Measurements from ENCODE around the gene SF3A2.

SF3A2 gene

DNA sequence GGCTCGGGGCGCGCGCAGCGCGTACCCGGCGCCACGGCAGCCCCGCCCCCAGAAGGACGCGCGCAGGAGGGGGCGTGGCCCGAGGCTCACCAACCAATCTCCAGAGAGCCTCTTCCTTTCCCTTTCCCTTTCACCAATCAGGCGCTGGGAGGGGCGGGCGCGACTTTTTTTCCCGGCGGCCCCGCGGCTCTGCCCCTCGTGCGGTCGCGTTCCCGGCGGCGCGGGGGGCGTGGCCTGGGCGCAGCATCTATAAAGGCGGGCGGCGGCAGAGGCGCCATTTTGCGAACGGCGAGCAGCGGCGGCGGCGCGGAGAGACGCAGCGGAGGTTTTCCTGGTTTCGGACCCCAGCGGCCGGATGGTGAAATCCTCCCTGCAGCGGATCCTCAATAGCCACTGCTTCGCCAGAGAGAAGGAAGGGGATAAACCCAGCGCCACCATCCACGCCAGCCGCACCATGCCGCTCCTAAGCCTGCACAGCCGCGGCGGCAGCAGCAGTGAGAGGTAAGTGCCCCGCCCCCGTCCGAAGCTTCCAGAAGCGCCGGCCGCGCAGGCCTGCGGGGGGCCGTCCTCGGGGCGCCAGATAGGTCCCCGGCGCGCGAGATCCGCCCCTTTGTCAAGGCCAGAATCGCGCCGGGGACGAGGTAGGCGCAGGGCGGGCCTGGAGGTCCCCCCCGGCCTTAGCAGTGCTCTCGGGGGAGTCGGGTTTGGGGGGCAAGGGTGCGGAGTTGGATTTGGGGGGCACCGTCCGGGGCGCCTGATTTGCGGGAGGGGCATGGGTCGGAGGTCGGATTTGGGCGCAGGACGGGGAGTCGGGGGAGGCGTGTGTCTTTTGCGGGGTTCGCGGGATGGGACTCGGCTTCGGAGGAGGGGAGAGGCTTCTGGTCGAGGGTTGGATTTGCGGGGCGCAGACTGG lies 32.9 kb downstream of the SF3A2 start (continued):
- TF ChIP-seq, protein P1, sequence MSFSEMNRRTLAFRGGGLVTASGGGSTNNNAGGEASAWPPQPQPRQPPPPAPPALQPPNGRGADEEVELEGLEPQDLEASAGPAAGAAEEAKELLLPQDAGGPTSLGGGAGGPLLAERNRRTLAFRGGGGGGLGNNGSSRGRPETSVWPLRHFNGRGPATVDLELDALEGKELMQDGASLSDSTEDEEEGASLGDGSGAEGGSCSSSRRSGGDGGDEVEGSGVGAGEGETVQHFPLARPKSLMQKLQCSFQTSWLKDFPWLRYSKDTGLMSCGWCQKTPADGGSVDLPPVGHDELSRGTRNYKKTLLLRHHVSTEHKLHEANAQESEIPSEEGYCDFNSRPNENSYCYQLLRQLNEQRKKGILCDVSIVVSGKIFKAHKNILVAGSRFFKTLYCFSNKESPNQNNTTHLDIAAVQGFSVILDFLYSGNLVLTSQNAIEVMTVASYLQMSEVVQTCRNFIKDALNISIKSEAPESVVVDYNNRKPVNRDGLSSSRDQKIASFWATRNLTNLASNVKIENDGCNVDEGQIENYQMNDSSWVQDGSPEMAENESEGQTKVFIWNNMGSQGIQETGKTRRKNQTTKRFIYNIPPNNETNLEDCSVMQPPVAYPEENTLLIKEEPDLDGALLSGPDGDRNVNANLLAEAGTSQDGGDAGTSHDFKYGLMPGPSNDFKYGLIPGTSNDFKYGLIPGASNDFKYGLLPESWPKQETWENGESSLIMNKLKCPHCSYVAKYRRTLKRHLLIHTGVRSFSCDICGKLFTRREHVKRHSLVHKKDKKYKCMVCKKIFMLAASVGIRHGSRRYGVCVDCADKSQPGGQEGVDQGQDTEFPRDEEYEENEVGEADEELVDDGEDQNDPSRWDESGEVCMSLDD (tag by site-specific recombination; IDR thresholded peaks at IDR 0.05): peak; percentile 92
- TF ChIP-seq, protein P2, sequence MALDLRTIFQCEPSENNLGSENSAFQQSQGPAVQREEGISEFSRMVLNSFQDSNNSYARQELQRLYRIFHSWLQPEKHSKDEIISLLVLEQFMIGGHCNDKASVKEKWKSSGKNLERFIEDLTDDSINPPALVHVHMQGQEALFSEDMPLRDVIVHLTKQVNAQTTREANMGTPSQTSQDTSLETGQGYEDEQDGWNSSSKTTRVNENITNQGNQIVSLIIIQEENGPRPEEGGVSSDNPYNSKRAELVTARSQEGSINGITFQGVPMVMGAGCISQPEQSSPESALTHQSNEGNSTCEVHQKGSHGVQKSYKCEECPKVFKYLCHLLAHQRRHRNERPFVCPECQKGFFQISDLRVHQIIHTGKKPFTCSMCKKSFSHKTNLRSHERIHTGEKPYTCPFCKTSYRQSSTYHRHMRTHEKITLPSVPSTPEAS (tag by site-specific recombination; IDR thresholded peaks at IDR 0.05): no peak
- TF ChIP-seq ZBTB17 (tag by site-specific recombination; IDR thresholded peaks at IDR 0.05): no peak
- TF ChIP-seq, protein P3, sequence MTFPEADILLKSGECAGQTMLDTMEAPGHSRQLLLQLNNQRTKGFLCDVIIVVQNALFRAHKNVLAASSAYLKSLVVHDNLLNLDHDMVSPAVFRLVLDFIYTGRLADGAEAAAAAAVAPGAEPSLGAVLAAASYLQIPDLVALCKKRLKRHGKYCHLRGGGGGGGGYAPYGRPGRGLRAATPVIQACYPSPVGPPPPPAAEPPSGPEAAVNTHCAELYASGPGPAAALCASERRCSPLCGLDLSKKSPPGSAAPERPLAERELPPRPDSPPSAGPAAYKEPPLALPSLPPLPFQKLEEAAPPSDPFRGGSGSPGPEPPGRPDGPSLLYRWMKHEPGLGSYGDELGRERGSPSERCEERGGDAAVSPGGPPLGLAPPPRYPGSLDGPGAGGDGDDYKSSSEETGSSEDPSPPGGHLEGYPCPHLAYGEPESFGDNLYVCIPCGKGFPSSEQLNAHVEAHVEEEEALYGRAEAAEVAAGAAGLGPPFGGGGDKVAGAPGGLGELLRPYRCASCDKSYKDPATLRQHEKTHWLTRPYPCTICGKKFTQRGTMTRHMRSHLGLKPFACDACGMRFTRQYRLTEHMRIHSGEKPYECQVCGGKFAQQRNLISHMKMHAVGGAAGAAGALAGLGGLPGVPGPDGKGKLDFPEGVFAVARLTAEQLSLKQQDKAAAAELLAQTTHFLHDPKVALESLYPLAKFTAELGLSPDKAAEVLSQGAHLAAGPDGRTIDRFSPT (tag by site-specific recombination; IDR thresholded peaks at IDR 0.05): no peak
- TF ChIP-seq, protein P4, sequence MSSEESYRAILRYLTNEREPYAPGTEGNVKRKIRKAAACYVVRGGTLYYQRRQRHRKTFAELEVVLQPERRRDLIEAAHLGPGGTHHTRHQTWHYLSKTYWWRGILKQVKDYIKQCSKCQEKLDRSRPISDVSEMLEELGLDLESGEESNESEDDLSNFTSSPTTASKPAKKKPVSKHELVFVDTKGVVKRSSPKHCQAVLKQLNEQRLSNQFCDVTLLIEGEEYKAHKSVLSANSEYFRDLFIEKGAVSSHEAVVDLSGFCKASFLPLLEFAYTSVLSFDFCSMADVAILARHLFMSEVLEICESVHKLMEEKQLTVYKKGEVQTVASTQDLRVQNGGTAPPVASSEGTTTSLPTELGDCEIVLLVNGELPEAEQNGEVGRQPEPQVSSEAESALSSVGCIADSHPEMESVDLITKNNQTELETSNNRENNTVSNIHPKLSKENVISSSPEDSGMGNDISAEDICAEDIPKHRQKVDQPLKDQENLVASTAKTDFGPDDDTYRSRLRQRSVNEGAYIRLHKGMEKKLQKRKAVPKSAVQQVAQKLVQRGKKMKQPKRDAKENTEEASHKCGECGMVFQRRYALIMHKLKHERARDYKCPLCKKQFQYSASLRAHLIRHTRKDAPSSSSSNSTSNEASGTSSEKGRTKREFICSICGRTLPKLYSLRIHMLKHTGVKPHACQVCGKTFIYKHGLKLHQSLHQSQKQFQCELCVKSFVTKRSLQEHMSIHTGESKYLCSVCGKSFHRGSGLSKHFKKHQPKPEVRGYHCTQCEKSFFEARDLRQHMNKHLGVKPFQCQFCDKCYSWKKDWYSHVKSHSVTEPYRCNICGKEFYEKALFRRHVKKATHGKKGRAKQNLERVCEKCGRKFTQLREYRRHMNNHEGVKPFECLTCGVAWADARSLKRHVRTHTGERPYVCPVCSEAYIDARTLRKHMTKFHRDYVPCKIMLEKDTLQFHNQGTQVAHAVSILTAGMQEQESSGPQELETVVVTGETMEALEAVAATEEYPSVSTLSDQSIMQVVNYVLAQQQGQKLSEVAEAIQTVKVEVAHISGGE (tag by site-specific recombination; conservative IDR thresholded peaks at IDR 0.05; ENCODE audit: low read depth): 0 out of 2 replicates have a peak, but pooled peaks have one; percentile 28
- TF ChIP-seq ZNF510 (tag by site-specific recombination; IDR thresholded peaks at IDR 0.05; ENCODE audit: insufficient replicate concordance): no peak
- TF ChIP-seq EGR2 (tag by site-specific recombination; IDR thresholded peaks at IDR 0.05; ENCODE audit: low read depth): no peak
- TF ChIP-seq GLIS1 (tag by site-specific recombination; IDR thresholded peaks at IDR 0.05): no peak
- TF ChIP-seq ZNF354C (tag by site-specific recombination; IDR thresholded peaks at IDR 0.05; ENCODE audit: borderline replicate concordance, low read depth): no peak
- TF ChIP-seq YY1 (tag by site-specific recombination; IDR thresholded peaks at IDR 0.05): peak; percentile 96
- TF ChIP-seq TCF7L2 (IDR thresholded peaks at IDR 0.05; ENCODE audit: borderline replicate concordance, low read depth, low read length): no peak
- TF ChIP-seq ZFP37 (tag by site-specific recombination; IDR thresholded peaks at IDR 0.05): peak; percentile 74; the same call in 1 of the 2 replicates
- TF ChIP-seq HOXA7 (CRISPR knock-in tag; IDR thresholded peaks at IDR 0.05; ENCODE audit: borderline replicate concordance): no peak
- TF ChIP-seq ZNF423 (tag by site-specific recombination; IDR thresholded peaks at IDR 0.05): no peak
- no peak for TF ChIP-seq ZNF626 (tag by site-specific recombination; IDR thresholded peaks at IDR 0.05)
- TF ChIP-seq ZNF658 (tag by site-specific recombination; IDR thresholded peaks at IDR 0.05): no peak
- TF ChIP-seq ZNF561 (tag by site-specific recombination; IDR thresholded peaks at IDR 0.05; ENCODE audit: borderline replicate concordance): no peak
- peak; percentile 54; the same call in 1 of the 2 replicates for TF ChIP-seq ZSCAN30 (tag by site-specific recombination; IDR thresholded peaks at IDR 0.05)
- TF ChIP-seq ZNF830 (tag by site-specific recombination; IDR thresholded peaks at IDR 0.05; ENCODE audit: low read depth): no peak
- TF ChIP-seq, protein P5, sequence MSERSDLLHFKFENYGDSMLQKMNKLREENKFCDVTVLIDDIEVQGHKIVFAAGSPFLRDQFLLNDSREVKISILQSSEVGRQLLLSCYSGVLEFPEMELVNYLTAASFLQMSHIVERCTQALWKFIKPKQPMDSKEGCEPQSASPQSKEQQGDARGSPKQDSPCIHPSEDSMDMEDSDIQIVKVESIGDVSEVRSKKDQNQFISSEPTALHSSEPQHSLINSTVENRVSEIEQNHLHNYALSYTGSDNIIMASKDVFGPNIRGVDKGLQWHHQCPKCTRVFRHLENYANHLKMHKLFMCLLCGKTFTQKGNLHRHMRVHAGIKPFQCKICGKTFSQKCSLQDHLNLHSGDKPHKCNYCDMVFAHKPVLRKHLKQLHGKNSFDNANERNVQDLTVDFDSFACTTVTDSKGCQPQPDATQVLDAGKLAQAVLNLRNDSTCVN (tag by site-specific recombination; optimal IDR thresholded peaks at IDR 0.05): peak; percentile 97
- TF ChIP-seq, protein P6, sequence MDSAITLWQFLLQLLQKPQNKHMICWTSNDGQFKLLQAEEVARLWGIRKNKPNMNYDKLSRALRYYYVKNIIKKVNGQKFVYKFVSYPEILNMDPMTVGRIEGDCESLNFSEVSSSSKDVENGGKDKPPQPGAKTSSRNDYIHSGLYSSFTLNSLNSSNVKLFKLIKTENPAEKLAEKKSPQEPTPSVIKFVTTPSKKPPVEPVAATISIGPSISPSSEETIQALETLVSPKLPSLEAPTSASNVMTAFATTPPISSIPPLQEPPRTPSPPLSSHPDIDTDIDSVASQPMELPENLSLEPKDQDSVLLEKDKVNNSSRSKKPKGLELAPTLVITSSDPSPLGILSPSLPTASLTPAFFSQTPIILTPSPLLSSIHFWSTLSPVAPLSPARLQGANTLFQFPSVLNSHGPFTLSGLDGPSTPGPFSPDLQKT (IDR thresholded peaks at IDR 0.05; ENCODE audit: borderline replicate concordance, low read depth, low read length): no peak
- TF ChIP-seq ZNF677 (tag by site-specific recombination; IDR thresholded peaks at IDR 0.05): peak; percentile 45; the same call in 1 of the 2 replicates
- TF ChIP-seq ZNF707 (tag by site-specific recombination; IDR thresholded peaks at IDR 0.05): no peak
- no peak for TF ChIP-seq ZNF23 (tag by site-specific recombination; IDR thresholded peaks at IDR 0.05; ENCODE audit: borderline replicate concordance)
- TF ChIP-seq ZNF174 (tag by site-specific recombination; IDR thresholded peaks at IDR 0.05): no peak
- no peak for TF ChIP-seq ZNF621 (tag by site-specific recombination; IDR thresholded peaks at IDR 0.05)
- no peak; the same call in 1 of the 2 replicates for TF ChIP-seq ZNF157 (tag by site-specific recombination; IDR thresholded peaks at IDR 0.05)
